ENCODE measurements around the gene RBM7. TPM values are rescaled to one million over a fixed set of nuclear protein-coding genes. Genes with fewer than 3 reads are reported as not detected.

The RBM7 gene
- total and polyA plus RNA-seq, 2 of the 13 experiments (the other 11 are each of a cell fraction or from before 2014, with no cell fraction given) = 30.5 to 32.3 TPM

DNA sequence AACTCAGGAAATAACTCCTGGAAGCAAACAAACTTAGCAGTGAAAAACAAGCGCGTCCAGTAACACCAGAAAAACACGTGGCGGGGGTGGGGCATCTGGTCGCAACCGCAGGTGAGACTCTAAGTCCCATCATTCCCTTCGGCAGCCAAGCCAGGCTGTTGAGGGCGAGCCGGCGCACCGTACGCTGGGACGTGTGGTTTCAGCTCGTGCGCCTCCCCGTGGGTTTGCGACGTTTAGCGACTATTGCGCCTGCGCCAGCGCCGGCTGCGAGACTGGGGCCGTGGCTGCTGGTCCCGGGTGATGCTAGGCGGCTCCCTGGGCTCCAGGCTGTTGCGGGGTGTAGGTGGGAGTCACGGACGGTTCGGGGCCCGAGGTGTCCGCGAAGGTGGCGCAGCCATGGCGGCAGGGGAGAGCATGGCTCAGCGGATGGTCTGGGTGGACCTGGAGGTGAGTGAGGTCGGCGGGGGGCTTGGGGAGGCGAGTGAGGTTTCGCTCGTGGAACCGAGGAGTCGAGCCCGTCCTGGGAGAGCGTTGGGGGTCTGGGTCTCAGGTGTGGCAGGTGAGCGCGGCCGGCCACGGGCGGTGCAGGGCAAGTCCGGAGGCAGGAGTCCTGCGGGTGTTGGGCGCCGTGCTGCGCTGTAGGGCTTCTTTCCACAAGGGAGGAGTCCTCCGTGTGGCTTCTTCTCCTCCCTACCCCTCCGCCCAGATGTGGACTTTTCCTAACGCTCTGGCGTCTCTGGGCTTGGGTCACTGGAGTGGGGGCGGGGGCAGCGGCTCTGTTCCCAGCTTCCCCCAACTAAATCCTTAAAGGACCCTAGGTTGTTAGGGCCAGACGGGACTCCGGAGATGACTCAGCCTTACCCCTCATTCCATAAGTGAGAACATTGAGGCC is 39.0 kb downstream of the RBM7 start, which contains the start of gene REXO2 (continued):
- TF ChIP-seq HDAC1 (CRISPR knock-in tag; IDR thresholded peaks at IDR 0.05) (peak; percentile 82), ZNF878 (CRISPR knock-in tag; IDR thresholded peaks at IDR 0.05) (no peak), ZMYM2 (CRISPR knock-in tag; IDR thresholded peaks at IDR 0.05) (peak; percentile 80), KAT2B (IDR thresholded peaks at IDR 0.05; ENCODE audit: borderline replicate concordance, low read depth, low read length) (no peak), ZC3H4 (CRISPR knock-in tag; IDR thresholded peaks at IDR 0.05; ENCODE audit: borderline replicate concordance) (no peak), MXD4 (CRISPR knock-in tag; IDR thresholded peaks at IDR 0.05) (peak; percentile 77; the same call in 1 of the 2 replicates), HIVEP1 (CRISPR knock-in tag; IDR thresholded peaks at IDR 0.05) (no peak), ZNF260 (CRISPR knock-in tag; IDR thresholded peaks at IDR 0.05; ENCODE audit: borderline replicate concordance, low read depth) (no peak), ZSCAN21 (CRISPR knock-in tag; IDR thresholded peaks at IDR 0.05; ENCODE audit: borderline replicate concordance) (peak; percentile 90; the same call in 1 of the 2 replicates), ZFP37 (CRISPR knock-in tag; IDR thresholded peaks at IDR 0.05; ENCODE audit: borderline replicate concordance) (no peak), TAF15 (IDR thresholded peaks at IDR 0.05; ENCODE audit: low read depth, low read length, poor library complexity, severe bottlenecking) (peak; percentile 51), ZFP41 (CRISPR knock-in tag; IDR thresholded peaks at IDR 0.05; ENCODE audit: borderline replicate concordance) (no peak), SUZ12 (IDR thresholded peaks at IDR 0.05; ENCODE audit: low read depth, low read length) (peak; percentile 88)
- TF ChIP-seq, protein P1, sequence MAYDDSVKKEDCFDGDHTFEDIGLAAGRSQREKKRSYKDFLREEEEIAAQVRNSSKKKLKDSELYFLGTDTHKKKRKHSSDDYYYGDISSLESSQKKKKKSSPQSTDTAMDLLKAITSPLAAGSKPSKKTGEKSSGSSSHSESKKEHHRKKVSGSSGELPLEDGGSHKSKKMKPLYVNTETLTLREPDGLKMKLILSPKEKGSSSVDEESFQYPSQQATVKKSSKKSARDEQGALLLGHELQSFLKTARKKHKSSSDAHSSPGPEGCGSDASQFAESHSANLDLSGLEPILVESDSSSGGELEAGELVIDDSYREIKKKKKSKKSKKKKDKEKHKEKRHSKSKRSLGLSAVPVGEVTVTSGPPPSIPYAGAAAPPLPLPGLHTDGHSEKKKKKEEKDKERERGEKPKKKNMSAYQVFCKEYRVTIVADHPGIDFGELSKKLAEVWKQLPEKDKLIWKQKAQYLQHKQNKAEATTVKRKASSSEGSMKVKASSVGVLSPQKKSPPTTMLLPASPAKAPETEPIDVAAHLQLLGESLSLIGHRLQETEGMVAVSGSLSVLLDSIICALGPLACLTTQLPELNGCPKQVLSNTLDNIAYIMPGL (CRISPR knock-in tag; IDR thresholded peaks at IDR 0.05; ENCODE audit: borderline replicate concordance in 1 of 2, low read depth in 1 of 2) = peak; percentile 68 to 82; a peak in 2 of 4 replicates
- TF ChIP-seq, protein P2, sequence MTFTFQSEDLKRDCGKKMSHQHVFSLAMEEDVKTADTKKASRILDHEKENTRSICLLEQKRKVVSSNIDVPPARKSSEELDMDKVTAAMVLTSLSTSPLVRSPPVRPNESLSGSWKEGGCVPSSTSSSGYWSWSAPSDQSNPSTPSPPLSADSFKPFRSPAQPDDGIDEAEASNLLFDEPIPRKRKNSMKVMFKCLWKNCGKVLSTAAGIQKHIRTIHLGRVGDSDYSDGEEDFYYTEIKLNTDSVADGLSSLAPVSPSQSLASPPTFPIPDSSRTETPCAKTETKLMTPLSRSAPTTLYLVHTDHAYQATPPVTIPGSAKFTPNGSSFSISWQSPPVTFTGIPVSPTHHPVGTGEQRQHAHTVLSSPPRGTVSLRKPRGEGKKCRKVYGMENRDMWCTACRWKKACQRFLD (CRISPR knock-in tag; IDR thresholded peaks at IDR 0.05; ENCODE audit: borderline replicate concordance) = 0 out of 2 replicates have a peak, but pooled peaks have one; percentile 43
- TF ChIP-seq, protein P3, sequence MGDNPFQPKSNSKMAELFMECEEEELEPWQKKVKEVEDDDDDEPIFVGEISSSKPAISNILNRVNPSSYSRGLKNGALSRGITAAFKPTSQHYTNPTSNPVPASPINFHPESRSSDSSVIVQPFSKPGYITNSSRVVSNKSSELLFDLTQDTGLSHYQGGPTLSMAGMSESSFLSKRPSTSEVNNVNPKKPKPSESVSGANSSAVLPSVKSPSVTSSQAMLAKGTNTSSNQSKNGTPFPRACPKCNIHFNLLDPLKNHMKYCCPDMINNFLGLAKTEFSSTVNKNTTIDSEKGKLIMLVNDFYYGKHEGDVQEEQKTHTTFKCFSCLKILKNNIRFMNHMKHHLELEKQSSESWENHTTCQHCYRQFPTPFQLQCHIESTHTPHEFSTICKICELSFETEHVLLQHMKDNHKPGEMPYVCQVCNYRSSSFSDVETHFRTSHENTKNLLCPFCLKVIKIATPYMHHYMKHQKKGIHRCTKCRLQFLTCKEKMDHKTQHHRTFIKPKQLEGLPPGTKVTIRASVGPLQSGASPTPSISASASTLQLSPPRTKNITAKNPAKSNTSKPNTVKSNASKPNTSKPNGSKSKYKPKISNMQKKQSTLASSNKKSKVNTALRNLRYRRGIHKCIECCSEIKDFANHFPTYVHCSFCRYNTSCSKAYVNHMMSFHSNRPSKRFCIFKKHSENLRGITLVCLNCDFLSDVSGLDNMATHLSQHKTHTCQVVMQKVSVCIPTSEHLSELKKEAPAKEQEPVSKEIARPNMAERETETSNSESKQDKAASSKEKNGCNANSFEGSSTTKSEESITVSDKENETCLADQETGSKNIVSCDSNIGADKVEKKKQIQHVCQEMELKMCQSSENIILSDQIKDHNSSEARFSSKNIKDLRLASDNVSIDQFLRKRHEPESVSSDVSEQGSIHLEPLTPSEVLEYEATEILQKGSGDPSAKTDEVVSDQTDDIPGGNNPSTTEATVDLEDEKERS (CRISPR knock-in tag; IDR thresholded peaks at IDR 0.05) = 0 out of 2 replicates have a peak, but pooled peaks have one; percentile 53
- TF ChIP-seq, protein P4, sequence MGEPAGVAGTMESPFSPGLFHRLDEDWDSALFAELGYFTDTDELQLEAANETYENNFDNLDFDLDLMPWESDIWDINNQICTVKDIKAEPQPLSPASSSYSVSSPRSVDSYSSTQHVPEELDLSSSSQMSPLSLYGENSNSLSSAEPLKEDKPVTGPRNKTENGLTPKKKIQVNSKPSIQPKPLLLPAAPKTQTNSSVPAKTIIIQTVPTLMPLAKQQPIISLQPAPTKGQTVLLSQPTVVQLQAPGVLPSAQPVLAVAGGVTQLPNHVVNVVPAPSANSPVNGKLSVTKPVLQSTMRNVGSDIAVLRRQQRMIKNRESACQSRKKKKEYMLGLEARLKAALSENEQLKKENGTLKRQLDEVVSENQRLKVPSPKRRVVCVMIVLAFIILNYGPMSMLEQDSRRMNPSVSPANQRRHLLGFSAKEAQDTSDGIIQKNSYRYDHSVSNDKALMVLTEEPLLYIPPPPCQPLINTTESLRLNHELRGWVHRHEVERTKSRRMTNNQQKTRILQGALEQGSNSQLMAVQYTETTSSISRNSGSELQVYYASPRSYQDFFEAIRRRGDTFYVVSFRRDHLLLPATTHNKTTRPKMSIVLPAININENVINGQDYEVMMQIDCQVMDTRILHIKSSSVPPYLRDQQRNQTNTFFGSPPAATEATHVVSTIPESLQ (CRISPR knock-in tag; conservative IDR thresholded peaks at IDR 0.05) = no peak
